Measurements from ENCODE around the gene PDPR.
"Not testable (repeated sequence)": the region's sequence is repeated elsewhere in the genome, so short reads cannot be mapped to it uniquely, and the experiment has no call there.

Gene PDPR

GRCh38 chr16:70128844-70129243, 14.7 kb downstream of the PDPR start:
- not testable (repeated sequence) for DNase-seq (ENCODE audit: low read depth in 2 of 2)

GRCh38 chr16:70135796-70136195, 21.7 kb downstream of the PDPR start:
- not testable (repeated sequence) for DNase-seq (ENCODE audit: low read depth in 2 of 2)

- DNase-seq (ENCODE audit: low read depth in 2 of 2): not testable (repeated sequence)
Measured at GRCh38 chr16:70136595-70136994, 22.5 kb downstream of the PDPR start.

GRCh38 chr16:70142739-70143138, 28.6 kb downstream of the PDPR start:
- DNase-seq (ENCODE audit: low read depth in 2 of 2): not testable (repeated sequence)

- DNase-seq (ENCODE audit: low read depth in 2 of 2): not testable (repeated sequence)
Measured at GRCh38 chr16:70143231-70143895, 29.2 kb downstream of the PDPR start.

GRCh38 chr16:70147853-70148252, 33.7 kb downstream of the PDPR start:
- not testable (repeated sequence) for DNase-seq (ENCODE audit: low read depth in 2 of 2)

- not testable (repeated sequence) for DNase-seq (ENCODE audit: low read depth in 2 of 2)
Measured at GRCh38 chr16:70148453-70148852, 34.3 kb downstream of the PDPR start.

- DNase-seq (ENCODE audit: low read depth in 2 of 2): not testable (repeated sequence)
Measured at GRCh38 chr16:70149296-70149695, 35.2 kb downstream of the PDPR start.

GRCh38 chr16:70151391-70151790, 37.3 kb downstream of the PDPR start:
- no peak for DNase-seq (ENCODE audit: low read depth in 2 of 2)

GRCh38 chr16:70151941-70152509, 37.9 kb downstream of the PDPR start:
- no peak for DNase-seq (ENCODE audit: low read depth in 2 of 2)

GRCh38 chr16:70152578-70153302, 38.6 kb downstream of the PDPR start:
- no peak for DNase-seq (ENCODE audit: low read depth in 2 of 2)

GRCh38 chr16:70154736-70155135, 40.6 kb downstream of the PDPR start:
- not testable (repeated sequence) for DNase-seq (ENCODE audit: low read depth in 2 of 2)

- no peak for DNase-seq (ENCODE audit: low read depth in 2 of 2)
Measured at GRCh38 chr16:70156207-70156978, 42.3 kb downstream of the PDPR start.

GRCh38 chr16:70157105-70157476, 43.0 kb downstream of the PDPR start:
- DNase-seq (ENCODE audit: low read depth in 2 of 2): no peak

- no peak for DNase-seq (ENCODE audit: low read depth in 2 of 2)
Measured at GRCh38 chr16:70157477-70158260, 43.5 kb downstream of the PDPR start.

GRCh38 chr16:70158261-70158939, 44.3 kb downstream of the PDPR start:
- no peak for DNase-seq (ENCODE audit: low read depth in 2 of 2)

GRCh38 chr16:70159355-70160348, 45.5 kb downstream of the PDPR start:
- DNase-seq (ENCODE audit: low read depth in 2 of 2): no peak

- no peak for DNase-seq (ENCODE audit: low read depth in 2 of 2)
Measured at GRCh38 chr16:70160388-70160787, 46.3 kb downstream of the PDPR start.

- DNase-seq (ENCODE audit: low read depth in 2 of 2): no peak
Measured at GRCh38 chr16:70160821-70161220, 46.7 kb downstream of the PDPR start.

- no peak for DNase-seq (ENCODE audit: low read depth in 2 of 2)
Measured at GRCh38 chr16:70161350-70161749, 47.2 kb downstream of the PDPR start.

All from activated CD8-positive, alpha-beta memory T cell treated with anti-CD3 and anti-CD28 coated beads for 4 hours (primary cell).